NCI-H1694 treated with DMSO at 0.1 percent for 48 hours (cell line): ENCODE measurements around the gene PARG.
"Not testable (repeated sequence)": the region's sequence is repeated elsewhere in the genome, so short reads cannot be mapped to it uniquely, and the experiment has no call there.

Experiments
- DNase-seq: peaks from one replicate; lab custom pipeline; 2025; lab: John Stamatoyannopoulos, UW

The PARG gene

DNA sequence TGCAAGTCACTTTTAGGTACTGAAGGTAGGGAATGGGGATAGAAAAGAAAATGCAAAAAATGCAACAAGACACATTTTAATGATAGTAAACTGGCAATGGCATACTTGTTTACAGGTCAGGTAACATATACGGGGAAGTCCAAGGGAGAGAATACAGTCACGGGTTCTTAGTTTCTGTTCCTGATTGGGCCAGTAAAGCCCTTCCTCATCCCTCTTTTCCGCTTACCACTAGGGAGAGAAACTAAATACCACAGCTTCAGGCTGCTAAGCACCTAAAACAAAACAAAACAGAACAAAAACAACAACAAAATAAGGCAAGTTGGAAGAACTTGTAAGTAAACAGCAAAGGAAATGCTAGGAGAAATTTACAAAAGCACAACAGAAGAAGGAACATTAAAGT, 114.5 kb downstream of the PARG start:
- DNase-seq, result no peak

DNA sequence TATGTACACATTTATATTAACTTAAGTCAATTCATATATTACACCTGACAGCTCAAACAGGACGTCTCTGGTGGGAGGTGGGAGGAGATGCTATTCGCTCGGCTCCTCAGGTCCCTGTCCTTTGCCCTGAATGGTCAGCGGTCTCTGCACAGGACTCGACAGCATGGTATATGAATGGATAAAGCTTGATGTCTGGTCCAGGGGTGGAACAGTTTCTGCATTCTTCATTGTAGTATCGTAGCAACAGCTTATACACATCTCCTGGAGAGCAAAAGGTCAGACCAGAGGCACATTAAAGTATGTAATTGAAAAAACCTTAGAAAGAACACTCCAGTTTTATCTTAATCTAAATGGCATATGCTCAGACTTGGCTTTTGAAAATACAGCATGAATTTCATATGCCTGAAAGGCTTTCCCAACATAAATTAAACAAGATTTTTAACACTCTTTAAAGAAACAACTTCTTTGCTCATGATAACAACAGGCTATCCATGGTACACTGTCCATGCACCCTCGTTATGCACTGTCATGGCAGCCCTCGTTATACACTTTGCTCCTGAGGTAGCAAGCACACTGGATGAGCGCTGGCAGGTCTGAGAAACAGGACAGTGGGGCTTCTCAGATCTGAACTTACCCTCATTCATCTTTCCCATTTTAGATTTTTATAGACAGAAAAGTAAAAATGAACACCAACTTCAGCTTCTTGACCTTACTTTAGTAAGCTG, 122.4 kb downstream of the PARG start:
- no peak for DNase-seq

DNA sequence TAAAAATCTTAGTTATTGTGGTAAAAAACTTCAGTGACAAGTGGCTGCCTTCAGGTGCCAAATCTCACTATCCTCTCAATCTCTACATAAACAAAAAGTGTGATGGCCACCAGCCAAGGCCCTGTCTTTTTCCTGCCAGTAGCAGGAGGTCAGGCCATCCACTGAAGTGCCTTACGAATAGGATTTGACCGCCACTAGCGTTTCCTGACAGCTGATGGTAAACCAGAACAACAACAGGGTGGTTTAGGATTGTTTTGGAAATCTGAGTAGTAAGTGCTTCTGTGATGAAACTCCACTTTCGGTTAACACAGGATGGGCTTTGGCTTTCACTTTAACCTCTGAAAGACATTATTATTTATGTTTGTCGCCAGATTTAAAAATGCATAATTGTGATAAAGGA, 124.0 kb downstream of the PARG start:
- DNase-seq, result no peak

DNA sequence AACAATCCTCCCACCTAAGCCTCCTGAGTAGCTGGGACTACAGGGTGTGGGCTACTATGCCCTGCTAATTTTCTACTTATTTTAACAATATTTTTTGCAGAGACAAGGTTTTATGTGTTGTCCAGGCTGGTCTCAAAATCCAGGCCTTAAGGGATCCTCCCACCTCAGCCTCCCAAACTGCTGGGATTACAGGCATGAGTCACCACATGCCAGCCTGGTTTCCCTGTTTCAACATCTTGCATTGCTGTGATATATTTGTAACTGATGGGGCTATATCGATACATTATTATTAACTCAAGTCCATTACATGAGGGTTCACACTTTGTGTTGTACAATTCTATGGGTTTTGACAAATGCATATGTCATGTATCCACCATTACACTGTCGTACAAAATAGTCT, 137.8 kb downstream of the PARG start:
- no peak for DNase-seq

DNA sequence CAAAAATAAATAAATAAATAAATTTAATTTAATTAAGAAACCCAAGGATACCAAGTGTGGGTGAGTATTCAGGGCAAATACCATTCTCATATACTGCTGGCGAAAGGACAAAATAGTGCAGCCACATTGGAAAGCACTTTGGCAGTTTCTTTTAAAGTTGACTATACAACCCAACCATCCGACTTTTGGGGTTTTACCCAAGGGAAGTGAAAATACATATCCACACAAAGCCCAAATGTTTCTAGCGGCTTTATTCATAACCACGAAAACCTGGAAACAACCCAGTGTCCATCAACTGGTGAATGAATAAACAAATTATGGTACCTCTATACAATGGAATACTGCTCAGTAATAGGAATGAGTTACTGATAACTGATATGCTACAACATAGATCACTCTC, 143.6 kb downstream of the PARG start:
- DNase-seq, result no peak

DNA sequence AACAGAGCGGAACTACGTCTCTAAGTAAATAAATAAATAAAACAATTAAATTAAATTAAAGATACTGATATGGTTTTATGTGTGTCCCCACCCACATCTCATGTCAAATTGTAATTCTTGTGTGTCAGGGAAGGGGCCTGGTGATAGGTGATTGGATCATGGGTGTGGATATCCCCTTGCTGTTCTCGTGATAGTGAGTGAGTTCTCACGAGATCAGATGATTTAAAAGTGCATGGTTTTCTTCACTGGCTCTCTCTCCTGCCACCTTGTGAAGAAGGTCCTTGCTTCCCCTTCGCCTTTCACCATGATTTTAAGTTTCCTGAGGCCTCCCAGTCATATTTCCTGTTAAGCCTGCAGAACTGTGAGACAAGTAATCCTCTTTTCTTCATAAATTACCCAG, 150.7 kb downstream of the PARG start:
- DNase-seq, result no peak

DNA sequence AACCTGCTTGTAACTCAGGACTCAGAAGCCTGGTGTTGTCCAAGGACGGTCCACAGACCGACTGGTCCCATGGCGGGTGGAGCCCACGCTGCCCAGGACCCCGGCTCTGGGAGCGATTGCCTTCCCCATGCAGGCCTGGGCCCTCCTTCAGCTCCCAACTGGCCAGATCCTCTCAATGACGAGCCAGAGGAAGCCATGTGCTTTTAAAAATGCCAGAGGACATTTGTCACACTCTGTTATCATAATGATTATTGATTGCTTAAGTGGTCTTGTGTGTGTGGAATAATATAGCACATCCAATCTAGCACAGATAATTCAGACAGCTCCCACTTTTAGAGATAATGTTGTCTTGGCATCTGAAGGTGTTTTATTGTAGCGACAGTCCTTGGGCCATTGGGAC, 157.1 kb downstream of the PARG start:
- no peak for DNase-seq

DNA sequence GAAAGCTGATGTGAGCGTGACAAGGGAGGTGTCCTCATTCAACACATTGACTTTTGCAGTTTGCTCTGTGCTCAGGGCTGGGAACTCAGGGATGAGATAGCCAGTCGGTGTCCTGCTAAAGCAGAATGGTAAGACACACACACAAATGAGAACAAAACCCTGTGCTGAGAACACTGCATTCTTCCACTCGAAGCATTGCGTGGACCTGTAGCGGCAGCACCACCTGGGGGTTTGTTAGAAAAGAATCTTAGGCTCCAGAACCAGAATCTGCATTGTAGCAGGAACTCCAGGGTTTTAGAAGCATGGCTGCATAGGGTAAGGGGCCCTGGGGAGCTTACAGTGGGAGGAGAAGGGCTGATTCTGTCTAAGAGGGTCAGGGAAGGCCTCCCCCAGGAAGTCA, 158.2 kb downstream of the PARG start:
- no peak for DNase-seq

DNA sequence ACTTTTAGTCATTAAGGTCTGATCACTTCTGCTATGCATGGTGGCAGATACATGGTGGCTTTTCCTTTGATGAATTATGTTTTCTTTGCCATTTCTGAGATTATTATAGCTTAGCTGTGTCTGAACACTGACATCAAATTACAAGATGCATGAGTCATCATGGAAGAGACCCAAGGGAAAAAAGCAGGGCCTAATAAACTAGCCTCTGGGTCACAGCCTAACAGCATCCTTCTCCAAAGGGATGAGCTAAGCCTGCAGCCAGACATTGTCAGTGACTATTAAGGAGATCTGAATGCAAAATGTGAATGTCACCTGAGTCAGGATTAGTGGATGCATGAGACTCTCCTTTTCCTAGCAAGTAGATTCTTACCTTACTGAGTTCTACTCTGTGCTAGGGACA, 160.6 kb downstream of the PARG start:
- no peak for DNase-seq

DNA sequence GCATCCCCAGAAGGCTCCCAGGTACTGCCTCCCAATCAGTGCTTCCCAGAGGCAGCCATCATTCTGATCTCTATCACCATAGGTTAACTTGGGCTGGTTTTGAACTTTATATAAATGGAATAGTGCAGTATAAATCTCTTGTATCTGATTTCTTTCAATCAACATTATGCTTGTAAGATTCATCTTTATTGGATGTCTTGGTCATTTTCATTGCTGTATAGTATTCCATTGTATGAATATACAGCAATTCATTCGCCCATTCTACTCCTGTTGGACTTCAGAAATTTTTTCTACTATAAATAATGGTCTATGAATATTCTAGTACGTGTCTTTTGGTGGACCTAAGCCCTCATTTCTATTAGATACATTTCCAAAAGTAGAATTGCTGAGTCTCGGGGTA, 163.6 kb downstream of the PARG start:
- no peak for DNase-seq

DNA sequence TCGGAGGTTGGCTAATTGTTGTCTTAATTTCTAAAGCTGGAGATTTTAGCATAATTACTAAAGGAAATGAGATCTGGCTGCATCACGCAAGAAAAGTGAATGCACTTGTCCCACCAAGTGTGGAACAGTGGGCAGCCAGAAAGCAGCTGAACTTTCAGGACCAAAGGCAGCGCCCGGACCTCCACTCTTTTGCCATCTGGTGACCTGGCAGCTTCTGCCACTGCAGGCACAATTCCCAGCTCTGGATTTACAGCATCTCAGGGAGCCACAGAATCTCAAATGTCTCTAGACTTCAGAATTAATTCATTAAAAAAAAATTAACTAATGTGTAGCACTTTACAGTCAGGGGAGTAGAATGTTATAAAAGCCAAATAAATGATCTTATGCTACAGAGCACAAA, 165.0 kb downstream of the PARG start:
- DNase-seq, result no peak

DNA sequence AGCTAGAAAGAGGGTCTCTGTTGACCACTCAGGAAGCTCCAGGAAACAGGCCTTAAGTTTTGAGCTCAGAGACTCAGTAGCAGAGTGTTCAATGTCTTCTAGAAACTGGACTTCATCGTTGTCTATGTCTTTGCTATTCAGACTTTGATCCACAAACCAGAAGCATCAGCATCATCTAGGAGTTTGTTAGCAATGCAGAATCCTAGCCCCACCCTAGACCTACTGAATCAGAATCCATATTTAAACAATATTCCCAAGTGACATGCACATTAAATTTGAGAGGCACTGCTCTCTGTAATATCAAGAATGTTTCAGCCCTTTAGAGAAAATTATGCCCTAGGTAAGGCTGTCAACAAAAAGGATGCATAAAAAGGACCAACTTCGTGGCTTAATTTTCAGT, 166.8 kb downstream of the PARG start:
- DNase-seq, result no peak

DNA sequence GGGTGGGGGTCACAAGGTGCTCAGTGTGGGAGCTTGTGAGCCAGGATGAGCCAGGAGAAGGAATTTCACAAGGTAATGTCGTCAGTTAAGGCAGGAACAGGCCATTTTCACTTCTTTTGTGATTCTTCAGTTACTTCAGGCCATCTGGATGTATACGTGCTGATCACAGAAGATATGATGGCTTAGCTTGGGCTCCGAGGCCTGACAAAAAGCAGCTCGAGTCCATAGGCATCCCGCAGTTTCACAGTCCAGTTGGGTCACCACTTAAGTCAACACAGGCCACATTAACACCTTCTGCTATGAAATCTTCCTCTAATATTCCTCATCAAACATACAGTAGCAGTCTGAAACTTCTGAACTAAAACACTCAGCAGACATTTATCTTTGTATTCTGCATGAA, 168.9 kb downstream of the PARG start:
- DNase-seq, result not testable (repeated sequence)

DNA sequence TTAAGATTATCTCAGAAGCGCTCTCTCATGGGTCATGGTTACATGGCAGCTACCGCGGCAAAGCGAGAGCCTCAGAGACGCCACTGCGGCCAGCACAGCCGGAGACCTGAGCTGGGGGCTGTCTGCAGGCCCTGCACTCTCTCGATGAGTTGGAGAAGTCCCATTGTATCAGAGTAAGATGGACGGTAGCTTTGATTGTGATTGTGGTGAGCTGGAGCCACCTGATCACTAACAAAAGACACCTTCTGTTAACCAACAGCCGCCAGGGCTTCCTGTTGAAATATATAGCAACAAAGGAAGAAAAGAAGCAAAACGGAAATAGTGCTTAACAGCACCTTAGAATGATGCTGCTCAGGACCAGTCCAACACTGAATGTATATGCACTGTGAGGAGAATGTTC, 170.8 kb downstream of the PARG start:
- DNase-seq, result not testable (repeated sequence)

DNA sequence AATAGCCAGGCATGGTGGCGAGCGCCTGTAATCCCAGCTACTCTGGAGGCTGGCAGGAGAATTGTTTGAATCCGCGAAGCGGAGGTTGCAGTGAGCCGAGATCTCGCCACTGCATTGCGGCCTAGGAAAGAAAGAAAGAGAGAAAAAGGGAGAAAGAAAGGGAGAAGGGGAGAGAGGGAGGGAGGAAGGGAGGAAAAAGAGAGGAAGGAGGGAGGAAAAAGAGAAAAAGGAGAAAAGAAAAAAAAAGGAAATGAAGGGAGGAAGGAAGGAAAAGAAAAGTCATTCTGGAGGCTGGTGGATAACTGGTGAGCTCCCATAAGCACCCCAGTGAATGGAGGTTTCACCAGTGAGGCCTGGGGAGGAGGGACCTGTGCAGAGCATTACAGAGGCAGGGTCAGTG, 172.1 kb downstream of the PARG start:
- DNase-seq, result no peak

DNA sequence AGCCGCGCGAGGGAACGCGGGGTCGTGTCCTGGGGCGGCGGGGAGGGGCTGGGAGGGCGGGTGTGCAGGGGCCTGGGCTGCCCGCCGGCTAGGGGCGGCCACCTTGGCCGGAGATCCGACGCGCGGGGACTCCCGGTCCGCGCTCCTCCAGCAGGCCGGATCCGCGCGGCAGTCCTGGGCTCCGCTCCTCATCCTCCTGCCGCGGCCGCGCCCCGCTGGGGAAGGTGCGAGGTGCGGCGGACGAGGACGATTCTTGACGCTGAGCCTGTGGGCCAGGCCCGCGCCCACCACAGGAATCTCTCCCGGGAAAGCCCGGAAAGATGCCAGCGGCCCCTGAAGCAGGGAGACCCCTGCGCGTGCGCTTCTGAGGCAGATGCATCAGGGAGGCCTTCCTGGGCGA, 173.1 kb downstream of the PARG start:
- no peak for DNase-seq

DNA sequence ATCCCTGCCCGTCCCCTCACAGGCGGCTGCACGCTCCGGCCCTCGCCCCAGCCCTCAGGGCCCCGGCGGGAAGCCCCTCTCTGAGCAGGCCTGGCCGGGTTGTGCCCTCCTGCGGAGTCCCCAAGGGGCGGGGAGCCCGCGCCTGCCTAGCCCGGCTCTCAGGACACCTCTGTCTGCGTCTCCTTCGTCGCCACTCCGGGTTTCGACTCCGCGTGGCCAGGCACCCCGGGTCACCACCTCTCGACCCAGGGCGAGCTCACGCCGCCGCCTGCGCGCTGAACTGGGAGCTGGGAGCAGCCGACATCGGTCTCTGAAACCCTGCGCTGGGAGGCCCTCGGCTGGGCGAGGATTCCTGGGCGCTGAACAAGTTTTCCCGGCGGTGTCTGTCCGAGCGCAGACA, 173.5 kb downstream of the PARG start:
- no peak for DNase-seq
